NCI-H526 (cell line): ENCODE data around the gene KIAA0040.
A peak's percentile ranks its signal among the peaks of the same experiment; 100 is the strongest.

Source experiments
- DNase-seq, 2 experiments: peaks; one replicate each; lab custom pipeline; 2025; lab: John Stamatoyannopoulos, UW

The KIAA0040 gene

DNA sequence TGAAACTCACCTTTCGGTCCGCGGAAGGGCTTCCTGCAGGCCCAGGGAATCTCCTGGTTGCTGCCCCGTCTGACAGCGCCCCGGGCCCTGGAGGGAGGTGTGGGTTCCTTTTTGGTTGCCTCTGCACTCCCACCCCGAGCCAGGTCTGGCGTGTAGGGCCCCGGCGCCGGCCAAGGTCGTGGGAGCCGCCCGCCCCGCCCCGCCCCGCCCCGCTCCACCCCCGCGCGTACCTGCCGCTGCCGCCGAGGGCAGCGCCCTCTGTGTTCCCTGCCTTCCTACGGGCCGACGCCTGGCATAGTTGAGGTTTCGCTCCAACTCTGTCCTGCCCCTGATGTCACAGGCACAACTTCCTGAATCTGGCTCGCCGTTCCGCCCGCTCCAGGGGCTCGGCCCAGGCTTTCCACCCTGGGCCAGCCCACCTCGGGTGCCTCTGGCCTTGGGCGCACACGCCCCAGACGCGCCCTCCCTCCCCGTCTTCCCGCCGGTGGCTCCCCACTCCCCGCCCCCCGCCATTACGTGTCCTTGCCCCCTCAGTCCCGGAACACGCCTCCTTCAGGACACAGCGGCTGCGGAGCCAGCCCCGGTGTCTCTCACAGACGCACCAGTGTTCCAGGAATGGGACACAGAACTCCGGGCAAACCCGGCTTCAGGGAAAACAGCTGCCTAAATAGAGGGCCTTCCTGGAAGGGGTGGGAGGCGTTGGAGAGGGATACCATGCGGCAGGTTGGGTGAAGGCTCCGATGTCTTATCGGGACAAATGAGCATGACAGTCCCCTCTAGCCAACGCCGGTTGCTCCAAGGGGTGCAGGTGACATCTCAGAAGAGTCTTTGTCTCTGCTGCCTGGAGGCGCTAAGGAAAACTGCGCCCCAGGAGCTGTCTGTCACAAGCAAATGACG, at the start of gene KIAA0040:
Gene KIAA0040 (minus strand): TSS at position 147 of the 897 bp plus-strand sequence. CDS start 31,763 bp downstream, outside the sequence.
- DNase-seq, result peak; percentile 80 to 97

DNA sequence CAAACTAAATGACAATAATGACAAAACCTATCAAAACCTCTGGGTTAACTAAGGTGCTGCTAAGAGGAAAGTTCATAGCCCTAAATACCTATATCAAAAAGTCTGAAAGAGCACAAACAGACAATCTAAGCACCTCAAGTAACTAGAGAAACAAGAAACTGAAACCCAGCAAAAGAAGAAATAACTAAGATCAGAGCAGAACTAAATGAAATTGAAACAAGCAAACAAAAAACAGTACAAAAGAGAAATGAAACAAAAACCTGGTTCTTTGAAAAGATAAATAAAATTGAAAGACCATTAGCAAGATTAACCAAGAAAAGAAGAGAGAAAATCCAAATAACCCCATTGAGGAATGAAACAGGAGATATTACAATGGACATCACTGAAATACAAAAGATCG, 44.8 kb upstream of the KIAA0040 start:
- no peak for DNase-seq

DNA sequence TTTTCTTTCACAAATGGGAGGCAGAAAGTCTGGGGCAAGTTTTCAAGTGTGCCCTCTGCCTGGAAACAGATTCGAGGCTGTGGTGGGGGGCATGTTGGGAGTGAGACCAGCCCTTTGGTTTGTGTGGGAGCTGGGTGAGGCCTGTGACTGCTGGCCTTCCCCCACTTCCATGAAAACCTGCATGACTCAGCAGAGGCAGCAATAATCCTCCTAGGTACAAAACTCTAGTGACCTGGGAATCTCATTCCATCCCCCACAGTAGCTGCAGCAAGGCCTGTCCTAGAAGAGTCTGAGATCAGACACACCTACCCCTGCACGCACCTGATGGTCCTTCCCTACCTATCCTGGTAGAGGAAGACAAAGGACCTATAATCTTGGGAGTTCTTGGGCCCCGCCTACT, 42.1 kb upstream of the KIAA0040 start:
- DNase-seq, result no peak

DNA sequence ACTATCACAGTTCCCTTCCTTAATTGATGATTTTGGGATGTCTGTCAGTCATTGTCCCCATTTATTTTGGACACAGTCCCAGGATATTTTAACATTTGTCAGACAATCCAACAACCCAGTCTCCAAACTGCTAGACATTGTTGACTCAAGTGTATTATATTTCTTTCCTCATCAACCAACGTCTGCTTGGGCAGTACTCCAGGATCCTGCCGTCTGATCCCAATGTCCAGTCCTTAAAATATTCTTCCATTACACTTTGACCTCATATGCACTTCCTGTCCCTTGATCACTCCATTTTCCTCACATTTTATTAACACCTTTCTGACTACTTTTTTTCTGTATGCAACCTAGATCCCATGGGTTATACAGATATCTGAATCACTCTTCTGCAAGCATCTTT, 39.8 kb upstream of the KIAA0040 start:
- DNase-seq, result no peak

DNA sequence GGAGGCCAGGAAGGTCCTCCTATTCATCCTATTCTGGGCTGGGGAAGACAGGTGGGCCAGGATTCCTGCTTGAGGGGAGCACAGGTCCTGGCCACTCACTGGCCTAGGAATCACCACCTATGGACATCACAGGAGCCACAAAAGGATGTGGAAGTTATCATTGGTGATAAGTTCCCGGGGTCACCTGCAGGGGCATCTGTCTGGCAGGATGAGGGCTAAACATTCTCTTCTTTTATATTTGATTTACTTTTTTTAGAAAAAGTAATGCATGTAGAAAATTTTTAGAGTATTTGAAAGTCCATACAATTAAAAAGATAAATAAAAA, 33.2 kb upstream of the KIAA0040 start:
- DNase-seq, result no peak

DNA sequence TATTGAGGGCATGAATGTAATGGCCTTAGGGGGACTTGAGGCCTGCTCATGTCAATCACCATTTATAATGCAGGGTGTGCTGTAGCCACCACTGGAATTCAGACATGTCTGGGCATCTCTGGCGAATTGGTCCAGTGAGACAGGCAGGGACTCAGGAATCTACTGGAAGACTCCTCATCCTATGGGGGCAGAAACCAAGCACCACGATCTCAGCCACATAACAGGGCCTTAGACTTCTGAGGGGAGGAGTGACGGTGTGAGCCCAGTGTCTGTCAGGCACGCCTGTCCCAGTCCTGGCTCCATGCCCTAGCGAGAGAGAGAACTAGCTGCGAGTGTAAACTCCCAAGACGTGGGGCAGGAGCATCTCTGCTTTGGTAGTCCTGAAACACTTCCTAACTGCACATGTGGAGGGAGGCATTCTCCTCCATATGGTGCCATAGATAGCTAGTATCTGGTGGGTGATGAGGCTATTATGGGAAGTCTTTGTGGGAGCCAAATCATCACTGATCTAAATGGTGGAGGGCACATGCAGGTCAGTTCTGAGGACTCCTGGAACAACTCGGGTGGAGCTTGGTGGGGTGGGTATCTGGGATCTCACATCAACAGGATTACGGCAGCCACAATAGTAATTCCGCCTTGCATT, 29.8 kb upstream of the KIAA0040 start:
- no peak for DNase-seq

DNA sequence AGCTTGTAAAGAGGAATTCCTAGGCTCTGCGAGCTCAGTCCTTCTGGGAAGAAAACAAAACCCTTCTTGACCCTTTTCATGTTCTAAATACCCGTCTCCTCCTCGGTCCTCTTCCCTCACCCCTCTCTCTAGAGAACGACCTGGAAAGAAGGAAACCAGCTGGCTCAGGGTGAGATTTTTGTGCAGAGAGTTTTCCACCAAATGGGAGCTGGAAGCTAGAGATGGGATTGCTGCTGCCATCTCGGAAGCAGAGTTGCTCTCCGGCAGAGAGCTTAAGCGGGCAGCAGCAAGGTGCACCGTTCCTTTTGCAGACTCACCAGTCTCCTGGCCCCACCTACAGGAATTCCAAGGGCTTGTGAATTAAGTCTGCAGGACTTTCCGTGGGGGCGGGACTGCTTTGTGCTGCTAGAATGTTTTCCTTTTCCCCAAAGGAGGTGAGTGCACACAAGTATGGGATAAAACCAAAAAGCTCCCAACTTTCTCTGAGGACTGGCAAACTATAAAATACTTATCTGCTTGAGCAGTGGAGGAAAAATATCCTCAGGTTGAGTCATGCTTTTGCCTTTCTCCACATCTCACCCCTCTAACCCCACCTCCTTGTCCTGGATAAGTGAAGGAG, 29.1 kb upstream of the KIAA0040 start:
- DNase-seq, result no peak

DNA sequence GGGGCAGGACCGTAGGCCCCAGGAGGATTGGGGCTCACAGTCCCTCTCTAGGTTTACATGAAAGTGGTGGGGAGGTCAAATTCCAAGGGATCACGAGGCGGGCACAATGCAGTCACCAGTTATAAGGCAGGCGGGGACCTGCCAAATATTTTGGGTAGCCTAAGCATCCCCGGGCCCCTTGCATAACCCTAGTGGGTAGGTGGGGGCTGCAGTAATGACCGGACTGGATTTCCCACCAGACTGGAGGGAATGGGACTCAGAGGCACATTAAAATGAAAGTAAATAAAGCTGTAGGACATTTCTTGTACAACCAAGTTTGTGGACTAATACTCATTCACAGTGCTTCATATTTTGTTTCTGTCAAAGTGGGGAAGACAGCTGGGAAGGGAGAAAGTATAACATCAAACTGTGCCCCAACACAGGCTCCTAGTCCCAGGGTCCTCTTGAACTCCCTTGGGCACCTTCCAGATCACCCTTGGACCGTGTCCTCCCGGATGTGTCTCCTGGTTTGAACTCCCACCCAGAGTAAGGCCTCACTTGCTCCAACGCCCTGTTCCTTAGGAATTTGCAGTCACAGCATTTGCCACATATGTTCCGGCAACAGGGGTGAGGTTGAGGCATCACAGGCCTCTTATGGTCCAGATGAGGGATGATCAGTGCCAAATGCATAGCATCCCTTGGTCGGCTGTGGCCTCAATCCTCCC, 28.4 kb upstream of the KIAA0040 start:
- DNase-seq, result no peak

DNA sequence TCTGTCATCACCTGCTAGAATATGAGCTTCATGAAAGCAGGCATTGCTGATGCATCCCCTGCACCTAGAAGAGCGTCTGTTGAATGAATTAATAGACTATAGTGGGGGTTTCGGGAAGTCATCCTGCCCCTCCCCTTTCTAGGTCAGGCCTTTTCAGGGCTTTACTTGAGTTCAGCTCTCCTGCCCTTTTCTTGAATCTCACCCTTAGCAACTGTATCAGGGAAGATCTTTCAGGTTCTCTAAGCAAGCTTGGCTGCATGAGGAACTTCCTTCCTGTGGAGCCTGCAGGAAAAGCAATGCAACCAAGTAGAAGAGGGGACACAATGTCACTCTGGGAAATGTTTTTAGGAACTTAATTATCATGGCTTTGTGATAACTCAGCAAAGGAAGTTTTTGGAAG, 27.2 kb upstream of the KIAA0040 start:
- no peak for DNase-seq

DNA sequence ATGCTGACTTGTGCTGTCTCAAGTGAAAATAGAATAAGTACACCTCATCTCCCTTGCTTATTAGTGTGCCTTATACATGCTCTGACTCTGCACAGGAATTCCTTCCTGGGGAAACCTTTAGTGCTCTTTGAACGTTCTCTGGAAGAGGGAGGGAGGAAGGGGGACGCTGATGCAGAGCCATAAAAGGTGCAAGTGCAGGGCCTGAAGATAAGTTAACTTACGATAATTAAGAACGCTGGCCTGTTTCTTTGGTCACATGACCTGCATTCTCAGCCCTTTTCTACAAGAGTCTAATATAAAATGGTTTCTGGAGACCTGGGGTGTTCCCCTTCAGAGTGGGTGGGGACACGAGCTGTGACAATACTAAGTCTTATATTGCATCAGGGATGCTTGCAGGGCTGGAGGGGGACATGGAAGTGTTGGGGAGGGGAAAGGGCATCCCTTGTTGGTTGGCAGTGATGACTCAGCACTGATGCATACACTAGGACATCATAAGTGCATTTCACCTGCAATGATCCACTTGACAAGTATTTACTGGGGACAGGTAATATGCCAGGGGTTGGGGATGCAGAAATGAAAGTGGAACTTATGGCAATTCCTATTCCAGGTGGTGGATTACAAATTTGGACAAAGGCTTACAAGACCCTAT, 26.3 kb upstream of the KIAA0040 start:
- DNase-seq, result no peak

DNA sequence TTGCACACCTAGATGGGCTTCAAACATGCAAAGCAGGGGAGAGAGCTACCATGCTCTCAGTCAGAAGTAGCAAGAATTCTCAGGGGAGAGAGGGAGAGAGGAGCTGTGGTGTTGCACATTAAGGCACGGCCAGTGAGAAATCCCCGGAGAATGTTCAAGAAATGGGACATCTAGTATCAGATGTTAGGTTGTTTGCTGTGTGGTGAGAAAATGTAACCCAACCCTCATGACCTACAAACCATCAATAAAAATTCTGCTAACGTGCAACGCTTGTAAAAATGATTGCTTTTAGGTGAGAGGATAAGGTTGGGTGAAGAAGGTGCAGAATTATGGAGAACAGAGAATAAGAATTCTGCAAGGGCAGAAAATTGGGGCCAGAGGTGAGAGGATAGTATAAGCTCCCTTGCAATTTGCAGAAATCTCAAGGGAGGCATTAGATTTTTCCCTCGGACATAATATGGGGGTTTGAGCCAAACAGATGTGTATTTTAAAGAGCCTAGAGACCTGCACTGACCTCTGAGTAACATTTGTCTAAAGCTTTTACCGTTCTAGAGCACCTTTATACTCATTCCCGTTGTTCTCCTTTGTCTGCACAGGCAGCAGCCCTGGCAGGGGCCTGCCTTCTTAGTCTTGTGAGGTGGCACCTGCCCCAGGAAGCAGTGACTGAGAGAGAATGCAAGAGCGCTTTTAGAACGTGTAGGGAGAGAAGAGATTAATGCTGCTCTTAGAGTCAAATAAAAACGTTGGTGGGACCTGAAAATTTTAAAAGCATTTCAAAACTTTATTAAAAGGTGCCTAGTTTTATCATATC, 25.4 kb upstream of the KIAA0040 start:
- DNase-seq, result peak; percentile 66 to 83

DNA sequence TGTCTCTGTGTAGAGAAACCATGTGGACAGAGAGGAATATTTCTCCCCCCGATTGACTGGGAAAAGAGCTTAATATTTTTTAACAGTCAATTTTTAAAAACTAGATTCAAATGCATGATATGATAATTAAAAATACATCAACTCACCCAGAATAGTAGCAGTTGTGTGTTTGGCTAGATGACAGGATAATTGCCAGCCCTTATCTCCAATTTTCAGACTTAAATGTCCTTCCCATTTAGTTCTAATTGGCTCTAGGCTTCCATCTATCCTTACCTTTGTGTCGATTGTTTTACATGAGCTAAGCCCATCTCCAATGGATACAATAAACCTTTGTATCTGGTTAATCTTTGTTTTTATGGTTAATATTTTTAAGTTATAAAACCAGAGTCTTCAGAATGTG, 23.9 kb upstream of the KIAA0040 start:
- no peak for DNase-seq

DNA sequence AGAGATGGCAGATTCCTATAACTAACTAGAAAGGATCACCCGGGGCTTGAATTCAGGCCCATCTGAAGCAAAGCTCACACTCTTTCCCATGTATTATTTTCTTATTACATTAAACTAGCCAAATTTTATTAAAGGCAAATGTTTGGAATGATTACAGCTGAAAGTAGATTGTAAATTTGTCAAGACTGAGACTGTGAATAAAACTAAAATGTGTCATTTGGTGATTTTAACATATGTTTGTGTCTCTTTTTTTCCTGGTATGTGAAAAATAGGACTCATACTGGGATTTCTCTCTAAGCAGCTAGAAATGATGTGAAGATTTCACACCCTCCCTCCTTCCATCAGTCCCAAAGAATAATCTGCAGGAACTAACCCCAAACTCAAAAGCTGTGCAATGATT, 19.1 kb upstream of the KIAA0040 start:
- DNase-seq, result no peak

DNA sequence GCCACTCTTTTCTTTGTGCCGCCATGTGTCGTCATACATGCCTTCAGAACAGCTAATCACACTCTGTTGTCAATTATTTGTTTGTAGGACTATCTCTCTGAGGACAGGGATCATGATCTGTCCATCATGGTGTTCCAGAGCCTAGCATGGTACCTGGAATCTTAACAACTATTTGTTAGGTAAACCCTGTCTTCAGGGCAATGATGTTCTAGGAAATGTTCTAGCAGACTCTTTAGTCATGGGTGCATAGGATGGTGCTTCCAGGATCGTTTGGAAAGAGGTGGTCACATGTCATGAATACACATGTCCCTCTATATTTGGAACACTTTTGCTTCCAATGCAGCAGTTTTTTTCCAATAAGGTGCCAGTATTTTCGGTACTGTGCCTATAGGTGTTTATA, 18.2 kb upstream of the KIAA0040 start:
- no peak for DNase-seq

DNA sequence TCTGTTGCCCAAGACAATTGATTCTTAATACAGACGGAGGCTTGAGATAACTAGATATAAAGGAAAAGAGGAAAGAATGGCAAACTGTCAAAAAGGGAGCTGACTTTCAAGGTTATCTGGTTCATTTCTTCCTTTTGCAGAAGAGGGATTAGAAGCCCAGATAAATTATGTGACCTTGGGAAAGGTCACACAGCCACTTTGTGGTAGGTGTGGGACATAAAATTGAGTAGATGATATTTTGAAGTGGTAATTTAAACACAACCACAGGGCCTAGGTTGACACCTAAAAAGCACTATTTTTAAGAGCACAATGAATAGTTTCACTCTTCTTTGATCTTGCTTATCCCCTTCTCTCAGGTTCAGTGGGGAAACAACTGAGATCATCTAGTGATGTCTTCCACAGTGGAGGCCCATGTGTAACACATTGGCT, 16.9 kb upstream of the KIAA0040 start:
- no peak for DNase-seq

DNA sequence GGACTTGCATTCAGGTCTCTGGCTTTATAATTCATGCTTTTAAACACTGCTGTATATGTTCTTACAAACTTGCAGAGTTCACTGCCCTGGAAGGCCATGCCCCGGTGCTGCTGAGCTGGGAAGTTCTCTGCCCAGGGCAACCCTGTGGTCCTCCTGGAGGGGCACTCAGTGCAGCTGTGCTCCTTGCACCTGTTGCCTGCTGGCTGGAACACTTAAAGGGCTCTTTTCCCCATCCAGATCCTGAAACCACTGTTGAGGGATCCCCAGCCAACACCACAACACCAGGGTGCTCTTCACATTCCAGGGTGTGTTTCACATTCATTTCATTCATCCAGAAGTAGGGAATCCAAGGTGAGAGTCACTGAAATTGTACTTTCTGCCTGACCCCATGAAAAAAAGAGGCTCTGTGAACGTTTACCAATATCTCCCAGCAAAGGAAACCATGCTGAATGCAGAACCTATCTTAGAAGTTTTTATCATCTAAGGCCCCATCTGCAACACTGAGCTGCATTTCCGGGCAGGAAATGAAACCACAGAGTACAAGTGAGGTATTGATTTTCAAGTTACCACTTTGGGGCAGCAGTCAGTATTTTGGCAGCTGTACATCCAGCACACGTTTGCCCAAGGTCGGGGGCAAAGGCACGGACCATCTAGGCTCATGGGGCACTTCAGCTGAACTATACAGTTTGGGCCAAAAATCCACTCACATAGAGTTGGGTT, 16.4 kb upstream of the KIAA0040 start:
- DNase-seq, result no peak

DNA sequence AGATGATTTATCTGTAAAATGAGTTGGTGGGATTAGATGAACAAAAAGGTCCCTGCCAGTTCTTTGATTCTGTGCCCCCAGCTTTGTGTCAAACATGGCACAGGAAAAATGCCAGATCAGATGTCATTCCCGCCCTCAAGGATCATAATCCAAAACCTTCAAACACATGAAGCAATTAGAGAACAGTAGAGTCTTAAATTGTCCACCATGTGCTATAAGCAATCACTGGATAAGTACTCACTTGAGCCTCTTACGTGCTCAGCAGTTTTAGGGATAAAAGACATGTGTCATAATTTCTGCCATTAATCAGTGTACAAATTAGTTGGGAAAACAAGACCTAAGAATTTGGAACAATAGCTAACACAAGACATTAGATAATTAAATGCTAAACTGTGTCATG, 15.4 kb upstream of the KIAA0040 start:
- no peak for DNase-seq

DNA sequence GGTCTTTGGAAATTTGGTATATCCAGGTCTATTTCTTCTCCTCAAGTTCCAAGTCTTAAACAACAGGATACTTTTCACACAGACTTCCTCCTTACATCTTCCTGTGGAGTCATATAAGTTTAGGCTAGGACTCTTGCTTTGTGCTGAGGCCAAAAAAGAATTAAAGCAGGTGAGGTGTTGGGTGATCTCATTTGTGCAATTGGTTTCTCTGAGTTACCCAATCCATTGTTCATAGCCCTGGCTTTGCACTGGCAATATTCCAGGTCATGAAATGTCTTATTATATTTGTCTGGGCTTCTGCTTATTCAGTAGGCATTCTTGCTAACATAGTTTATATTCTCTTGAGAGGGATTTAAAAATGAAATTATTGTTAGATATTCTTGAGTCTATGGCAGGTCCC, 14.1 kb upstream of the KIAA0040 start:
- DNase-seq, result no peak

DNA sequence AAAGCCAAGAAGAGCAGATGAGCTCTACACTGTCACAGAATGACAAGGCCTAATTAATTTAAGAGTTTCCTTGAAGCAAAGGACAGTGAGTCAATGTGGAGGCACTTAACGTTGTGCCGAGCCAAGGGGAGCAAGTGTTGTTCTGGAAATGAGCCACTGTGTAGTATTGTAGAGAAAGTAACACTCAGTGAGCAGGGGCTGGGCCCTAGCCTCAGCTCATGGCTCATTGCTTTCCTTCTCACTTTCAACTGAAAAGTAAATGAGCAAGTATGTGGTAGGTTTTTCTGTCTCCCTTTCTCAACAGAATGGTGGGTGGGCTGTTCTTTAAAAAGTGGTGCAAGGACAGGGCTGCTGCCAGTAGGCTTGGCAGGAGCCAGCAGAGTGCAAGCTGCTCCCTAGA, 11.8 kb upstream of the KIAA0040 start:
- no peak for DNase-seq

DNA sequence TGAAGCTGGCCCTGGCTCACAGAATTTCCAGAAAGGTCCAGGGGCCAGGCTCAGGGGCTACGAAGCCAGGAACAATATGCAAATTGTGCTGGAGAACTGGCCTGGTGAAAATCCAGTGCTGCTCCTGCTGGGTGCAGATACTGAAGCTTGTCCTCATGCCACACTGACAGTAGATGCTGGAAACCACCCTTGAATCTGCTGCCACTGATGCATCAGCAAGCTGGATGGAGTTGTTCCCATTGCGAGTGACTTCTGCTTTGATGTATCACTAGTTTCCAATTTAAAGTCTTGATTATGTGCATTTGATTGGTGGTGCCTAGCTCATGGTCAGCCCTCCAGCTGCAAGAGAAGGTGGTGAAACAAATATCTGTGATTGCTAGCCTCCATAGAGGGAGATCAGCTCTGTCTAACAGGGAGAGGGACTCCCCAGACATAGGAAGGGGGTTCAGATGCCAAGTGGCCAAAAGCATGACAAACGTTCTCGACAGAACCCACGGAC, 11.0 kb upstream of the KIAA0040 start:
- DNase-seq, result peak in 1 of 2 experiments; percentile 49
